AG09319 (cell line): ENCODE results near the gene CYP2S1.

Source experiments
- DNase-seq: peaks from one replicate; pipeline ENCODE4 v3.0.0-alpha.2; 2010; ENCODE audit warnings: low read depth; ENCODE audit errors: extremely low read depth
- TF ChIP-seq, protein P1 (sequence below): IDR thresholded peaks from 2 replicates; pipeline ENCODE4 v1.5.1; 2011; ENCODE audit warnings: low read depth, mild to moderate bottlenecking, inconsistent platforms, low read length, moderate library complexity

The CYP2S1 gene

DNA sequence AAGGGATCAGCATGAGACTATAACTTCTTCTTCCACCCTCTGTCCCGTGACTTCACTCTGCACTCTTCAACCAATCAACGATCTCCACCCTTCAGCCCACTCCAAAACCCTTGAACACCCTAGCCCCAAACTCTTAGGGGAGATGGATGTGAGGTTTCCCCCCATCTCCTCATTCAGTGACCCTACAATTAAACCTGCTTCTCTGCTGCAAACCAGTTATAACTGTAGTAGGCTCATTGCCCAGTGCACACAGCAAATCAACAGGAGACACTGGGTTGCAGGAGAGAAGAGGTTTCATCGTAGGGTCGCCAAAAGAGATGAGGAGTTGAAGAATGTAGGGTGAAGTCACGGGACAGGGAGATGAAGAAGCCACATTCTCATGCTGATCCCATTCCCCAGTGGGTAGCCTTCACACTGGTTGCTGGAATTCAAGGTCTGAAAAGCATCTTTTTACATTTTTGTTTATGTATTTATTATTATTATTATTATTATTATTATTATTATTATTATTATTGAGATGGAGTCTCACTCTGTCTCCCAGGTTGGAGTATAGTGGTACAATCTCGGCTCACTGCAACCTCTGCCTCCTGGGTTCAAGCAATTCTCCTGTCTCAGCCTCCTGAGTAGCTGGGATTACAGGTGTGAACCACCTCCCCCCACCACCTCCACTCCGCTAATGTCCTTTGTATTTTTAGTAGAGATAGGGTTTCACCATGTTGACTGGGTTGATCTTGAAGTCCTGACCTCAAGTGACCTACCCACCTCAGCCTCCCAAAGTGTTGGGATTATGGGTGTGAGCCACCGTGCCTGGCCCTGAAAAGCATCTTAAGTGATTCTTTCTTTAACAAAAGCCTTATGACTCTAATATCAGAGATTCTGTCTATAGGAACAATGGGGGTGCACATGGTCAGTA is 5.8 kb upstream of the CYP2S1 start:
- TF ChIP-seq, protein P1, sequence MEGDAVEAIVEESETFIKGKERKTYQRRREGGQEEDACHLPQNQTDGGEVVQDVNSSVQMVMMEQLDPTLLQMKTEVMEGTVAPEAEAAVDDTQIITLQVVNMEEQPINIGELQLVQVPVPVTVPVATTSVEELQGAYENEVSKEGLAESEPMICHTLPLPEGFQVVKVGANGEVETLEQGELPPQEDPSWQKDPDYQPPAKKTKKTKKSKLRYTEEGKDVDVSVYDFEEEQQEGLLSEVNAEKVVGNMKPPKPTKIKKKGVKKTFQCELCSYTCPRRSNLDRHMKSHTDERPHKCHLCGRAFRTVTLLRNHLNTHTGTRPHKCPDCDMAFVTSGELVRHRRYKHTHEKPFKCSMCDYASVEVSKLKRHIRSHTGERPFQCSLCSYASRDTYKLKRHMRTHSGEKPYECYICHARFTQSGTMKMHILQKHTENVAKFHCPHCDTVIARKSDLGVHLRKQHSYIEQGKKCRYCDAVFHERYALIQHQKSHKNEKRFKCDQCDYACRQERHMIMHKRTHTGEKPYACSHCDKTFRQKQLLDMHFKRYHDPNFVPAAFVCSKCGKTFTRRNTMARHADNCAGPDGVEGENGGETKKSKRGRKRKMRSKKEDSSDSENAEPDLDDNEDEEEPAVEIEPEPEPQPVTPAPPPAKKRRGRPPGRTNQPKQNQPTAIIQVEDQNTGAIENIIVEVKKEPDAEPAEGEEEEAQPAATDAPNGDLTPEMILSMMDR, result no peak
- no peak for DNase-seq

- TF ChIP-seq, protein P1, result no peak
- DNase-seq, result no peak
These were observed 5.1 kb upstream of the CYP2S1 start for GRCh38 chr19:41187884-41188279.

GRCh38 chr19:41189425-41190065 is 3.5 kb upstream of the CYP2S1 start:
- DNase-seq, result no peak

DNA sequence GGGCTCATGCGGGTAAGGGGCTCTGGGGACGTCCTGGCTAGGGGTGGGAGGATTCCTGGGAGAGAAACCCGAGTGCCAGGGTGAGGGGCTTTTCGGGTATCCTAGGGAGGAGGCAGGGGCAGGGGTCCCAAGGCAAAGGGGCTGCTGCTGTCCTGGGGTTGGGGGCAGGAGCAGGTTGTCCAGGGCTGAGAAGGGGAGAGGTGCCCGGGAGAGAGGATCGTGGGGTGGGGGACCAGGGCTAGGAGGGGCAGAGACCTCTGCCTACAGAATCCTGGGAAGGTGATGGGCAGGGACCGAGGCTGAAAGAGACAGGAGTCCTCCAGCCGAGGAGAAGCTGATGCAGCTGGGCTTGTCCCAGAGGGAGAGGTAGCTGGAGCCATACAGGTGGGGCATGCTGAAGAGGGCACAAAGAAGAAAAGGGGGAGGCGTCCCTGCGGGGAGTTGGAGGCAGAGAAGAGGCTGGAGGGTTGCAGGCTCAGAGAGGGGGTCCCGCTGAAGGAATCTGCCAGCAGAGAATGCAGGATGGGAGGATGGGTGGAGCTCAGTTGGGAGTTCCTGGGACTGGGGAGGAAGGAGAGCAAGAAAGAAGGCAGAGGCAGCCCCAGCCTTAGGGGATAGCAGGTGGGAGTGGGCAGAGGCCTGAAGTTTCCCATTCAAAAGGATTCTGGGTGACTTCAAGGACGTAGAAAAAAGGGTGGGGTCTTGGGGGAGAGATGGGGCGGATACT is 574 bp downstream of the CYP2S1 start:
- TF ChIP-seq, protein P1, result no peak
- DNase-seq, result no peak

More at GRCh38 chr19:41189425-41190065, 3.5 kb upstream of the CYP2S1 start:
- TF ChIP-seq, protein P1, result no peak

DNA sequence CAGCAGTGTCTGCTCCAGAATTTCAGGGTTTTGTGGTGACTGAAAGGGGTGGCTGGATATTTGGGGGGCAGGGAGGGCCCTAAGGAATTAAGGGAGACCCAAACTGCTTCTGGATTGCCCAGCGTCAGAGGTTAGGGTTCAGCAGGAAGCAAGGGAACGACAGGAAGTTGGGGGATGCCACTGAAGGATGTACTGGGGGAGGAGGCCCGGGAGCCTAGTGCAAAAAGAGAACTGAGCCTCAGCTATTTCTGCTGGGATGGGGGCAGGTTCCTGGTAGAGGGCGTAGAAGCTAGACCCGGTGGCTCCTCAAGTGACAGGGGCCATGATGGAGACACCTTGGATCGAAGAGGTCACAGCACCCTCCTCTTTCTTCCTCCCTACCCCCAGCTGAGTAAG is 1.1 kb downstream of the CYP2S1 start:
- DNase-seq, result no peak

GRCh38 chr19:41195675-41196497 is 2.9 kb downstream of the CYP2S1 start:
- DNase-seq, result no peak
- TF ChIP-seq, protein P1, result no peak

More for the DNA sequence above, 1.1 kb downstream of the CYP2S1 start:
- TF ChIP-seq, protein P1, result no peak
